Fibroblast of pulmonary artery (primary cell): ENCODE results near the gene CTNNA3.

ENCODE experiments used
- DNase-seq: peaks from one replicate; pipeline ENCODE4 v3.0.0-alpha.2; 2010; ENCODE audit warnings: low read depth
- H3K4me3 ChIP-seq: replicated peaks from 2 replicates; pipeline ENCODE4 v1.5.1; 2011; ENCODE audit warnings: low read depth, mild to moderate bottlenecking, control low read depth, low read length, moderate library complexity
- CTCF ChIP-seq: IDR thresholded peaks from 2 replicates; pipeline ENCODE4 v1.5.1; 2011; ENCODE audit warnings: mild to moderate bottlenecking, control low read depth, low read length, inconsistent platforms; ENCODE audit errors: missing control alignments

Gene CTNNA3

GRCh38 chr10:65950075-65950474, 1745.9 kb downstream of the CTNNA3 start:
- no peak for TF ChIP-seq CTCF
- H3K4me3 ChIP-seq: no peak overlapping the region

GRCh38 chr10:65949526-65949925, 1746.5 kb downstream of the CTNNA3 start:
- TF ChIP-seq CTCF: no peak
- no peak overlapping the region for H3K4me3 ChIP-seq
- no peak for DNase-seq

More at GRCh38 chr10:65950075-65950474, 1745.9 kb downstream of the CTNNA3 start:
- no peak for DNase-seq

- DNase-seq: no peak
- no peak overlapping the region for H3K4me3 ChIP-seq
- no peak for TF ChIP-seq CTCF
These were observed 1750.9 kb downstream of the CTNNA3 start for GRCh38 chr10:65945061-65945460.

- TF ChIP-seq CTCF: no peak
- DNase-seq: no peak
- no peak overlapping the region for H3K4me3 ChIP-seq
These were observed 1752.5 kb downstream of the CTNNA3 start for GRCh38 chr10:65943451-65943850.

GRCh38 chr10:65940816-65941662, 1755.0 kb downstream of the CTNNA3 start:
- no peak overlapping the region for H3K4me3 ChIP-seq
- no peak for DNase-seq
- TF ChIP-seq CTCF: no peak

GRCh38 chr10:65940105-65940504, 1755.9 kb downstream of the CTNNA3 start:
- no peak for TF ChIP-seq CTCF
- no peak for DNase-seq
- no peak overlapping the region for H3K4me3 ChIP-seq
